OCI-LY1 (cell line): ENCODE measurements around the gene LAMA4.

Experiments
- H2AFZ ChIP-seq: fragments of 200-600 bp; sonication (generic), shearing (Covaris generic); 2 replicates; pipeline ENCODE4 v1.6.0; 2014; ENCODE audit warnings: antibody characterized with exemption, mild to moderate bottlenecking, low read length
- H3F3A ChIP-seq: fragments of 200-600 bp; sonication (generic), shearing (Covaris generic); 2 replicates; pipeline ENCODE4 v1.6.0; 2014; ENCODE audit warnings: mild to moderate bottlenecking, antibody characterized with exemption, low read length, moderate library complexity; ENCODE audit not compliant: insufficient read depth
- H3K27ac ChIP-seq: fragments of 200-600 bp; sonication (generic); 2 replicates; pipeline ENCODE4 v1.5.1; 2014; ENCODE audit warnings: low read length, mixed run types, mild to moderate bottlenecking, low read depth; ENCODE audit not compliant: poor library complexity, severe bottlenecking
- H3K27me3 ChIP-seq: fragments of 200-600 bp; sonication (generic); 2 replicates; pipeline ENCODE4 v1.6.0; 2014; ENCODE audit warnings: antibody characterized with exemption, mild to moderate bottlenecking, low read length, moderate library complexity; ENCODE audit not compliant: insufficient read depth
- H3K36me3 ChIP-seq: fragments of 200-600 bp; sonication (generic); 2 replicates; pipeline ENCODE4 v1.6.1; 2014; ENCODE audit warnings: mild to moderate bottlenecking, antibody characterized with exemption, low read length, moderate library complexity, mixed read lengths; ENCODE audit not compliant: insufficient read depth
- H3K4me1 ChIP-seq: fragments of 200-600 bp; sonication (generic); 2 replicates; pipeline ENCODE4 v1.5.1; 2014; ENCODE audit warnings: mild to moderate bottlenecking, low read length, moderate library complexity; ENCODE audit not compliant: insufficient read depth, severe bottlenecking
- H3K4me2 ChIP-seq: fragments of 200-600 bp; sonication (generic), shearing (Covaris generic); 2 replicates; pipeline ENCODE4 v1.6.1; 2014; ENCODE audit warnings: low read length
- H3K4me3 ChIP-seq: fragments of 200-600 bp; sonication (generic); 2 replicates; pipeline ENCODE4 v1.5.1; 2014; ENCODE audit warnings: low read length, low read depth, mild to moderate bottlenecking, mixed read lengths; ENCODE audit not compliant: poor library complexity, severe bottlenecking
- H3K79me2 ChIP-seq: fragments of 200-600 bp; shearing (Covaris generic); 2 replicates; pipeline ENCODE4 v1.6.1; 2016; ENCODE audit warnings: mixed run types, low read length, mixed read lengths; ENCODE audit not compliant: insufficient read depth
- H3K9ac ChIP-seq: fragments of 200-600 bp; sonication (generic), shearing (Covaris generic); 2 replicates; pipeline ENCODE4 v1.6.1; 2014; ENCODE audit warnings: mild to moderate bottlenecking, low read length, mixed read lengths
- H3K9me2 ChIP-seq: fragments of 200-600 bp; sonication (generic), shearing (Covaris generic); 2 replicates; pipeline ENCODE4 v1.6.1; 2014; ENCODE audit warnings: low read depth, mild to moderate bottlenecking, low read length, mixed read lengths
- H3K9me3 ChIP-seq: fragments of 200-600 bp; shearing (Covaris generic); 2 replicates; pipeline ENCODE4 v1.6.1; 2014; ENCODE audit warnings: low read length, mixed read lengths
- H4K20me1 ChIP-seq: fragments of 200-600 bp; sonication (generic), shearing (Covaris generic); 2 replicates; pipeline ENCODE4 v1.6.0; 2016; ENCODE audit warnings: mild to moderate bottlenecking, low read length; ENCODE audit not compliant: insufficient read depth
- EZH2 ChIP-seq: fragments of 200-600 bp; sonication (generic), shearing (Covaris generic); IDR thresholded peaks from 2 replicates; pipeline ENCODE4 v1.8.0; 2017; ENCODE audit warnings: borderline replicate concordance, mixed run types, mild to moderate bottlenecking, antibody characterized with exemption, low read length, moderate library complexity, mixed read lengths
- TF ChIP-seq, protein P1 (sequence below): fragments of 200-600 bp; sonication (generic), shearing (Covaris generic); IDR thresholded peaks from 2 replicates; pipeline ENCODE4 v1.5.1; 2017; ENCODE audit warnings: mild to moderate bottlenecking, antibody characterized with exemption, low read length, moderate library complexity, mixed read lengths

The LAMA4 gene

DNA sequence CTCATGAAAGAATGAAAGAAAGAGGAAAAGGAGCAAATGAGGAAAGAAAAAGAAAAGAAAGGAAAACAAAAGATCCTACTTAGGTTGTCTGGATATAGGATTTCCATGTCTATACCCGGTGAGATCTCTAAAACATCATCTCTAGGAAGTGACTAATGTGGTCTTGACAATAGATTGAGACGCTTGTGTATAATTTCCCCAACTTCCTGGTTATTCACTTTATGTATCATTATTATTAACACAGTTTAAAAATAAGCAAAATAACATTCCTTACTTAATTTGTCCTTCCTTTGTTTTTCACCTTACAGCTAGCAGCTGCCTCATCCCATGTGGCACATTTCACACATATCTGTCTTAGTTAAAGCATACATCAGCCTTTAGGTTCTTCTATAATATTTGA lies 27.0 kb downstream of the LAMA4 start:
- Histone ChIP-seq H3K79me2 (no peaks in the 10 kb centered on the region), H3K4me2 (no peak overlapping the region), H3K27ac (no peak overlapping the region), H3K9ac (no peak overlapping the region), H2AFZ (no peak overlapping the region), H4K20me1 (no peaks in the 10 kb centered on the region), H3K27me3 (no peaks in the 10 kb centered on the region), H3K9me2 (no peaks in the 10 kb centered on the region), H3K36me3 (no peaks in the 10 kb centered on the region), H3K9me3 (no peaks in the 10 kb centered on the region), H3K4me1 (no peaks in the 10 kb centered on the region), H3F3A (no peaks in the 10 kb centered on the region), H3K4me3 (no peak overlapping the region)
- TF ChIP-seq, protein P1, sequence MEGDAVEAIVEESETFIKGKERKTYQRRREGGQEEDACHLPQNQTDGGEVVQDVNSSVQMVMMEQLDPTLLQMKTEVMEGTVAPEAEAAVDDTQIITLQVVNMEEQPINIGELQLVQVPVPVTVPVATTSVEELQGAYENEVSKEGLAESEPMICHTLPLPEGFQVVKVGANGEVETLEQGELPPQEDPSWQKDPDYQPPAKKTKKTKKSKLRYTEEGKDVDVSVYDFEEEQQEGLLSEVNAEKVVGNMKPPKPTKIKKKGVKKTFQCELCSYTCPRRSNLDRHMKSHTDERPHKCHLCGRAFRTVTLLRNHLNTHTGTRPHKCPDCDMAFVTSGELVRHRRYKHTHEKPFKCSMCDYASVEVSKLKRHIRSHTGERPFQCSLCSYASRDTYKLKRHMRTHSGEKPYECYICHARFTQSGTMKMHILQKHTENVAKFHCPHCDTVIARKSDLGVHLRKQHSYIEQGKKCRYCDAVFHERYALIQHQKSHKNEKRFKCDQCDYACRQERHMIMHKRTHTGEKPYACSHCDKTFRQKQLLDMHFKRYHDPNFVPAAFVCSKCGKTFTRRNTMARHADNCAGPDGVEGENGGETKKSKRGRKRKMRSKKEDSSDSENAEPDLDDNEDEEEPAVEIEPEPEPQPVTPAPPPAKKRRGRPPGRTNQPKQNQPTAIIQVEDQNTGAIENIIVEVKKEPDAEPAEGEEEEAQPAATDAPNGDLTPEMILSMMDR: no peak
- no peak for TF ChIP-seq EZH2

DNA sequence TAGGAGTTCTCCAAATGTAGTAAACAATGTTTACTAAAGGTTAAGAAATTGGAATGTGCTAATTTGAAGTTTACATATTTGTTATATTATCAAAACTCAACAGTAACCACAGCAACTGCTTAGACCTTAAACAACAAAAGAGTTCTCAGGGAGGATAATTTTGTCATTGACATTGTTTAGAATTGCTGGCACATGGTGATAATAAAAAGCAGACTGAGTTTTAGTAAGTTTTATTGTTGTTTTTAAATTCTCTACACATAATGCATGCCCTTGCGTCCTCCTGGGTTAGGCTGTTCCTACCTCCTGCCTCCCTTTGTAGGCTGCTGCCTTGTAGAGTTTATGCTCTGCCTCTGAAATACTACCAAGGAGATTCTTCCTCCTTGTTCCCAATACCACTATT lies 28.7 kb downstream of the LAMA4 start:
- H3F3A ChIP-seq: no peaks in the 10 kb centered on the region
- no peaks in the 10 kb centered on the region for H3K79me2 ChIP-seq
- H2AFZ ChIP-seq: no peak overlapping the region
- H3K4me2 ChIP-seq: no peak overlapping the region
- H3K9me2 ChIP-seq: no peaks in the 10 kb centered on the region
- no peak overlapping the region for H3K9ac ChIP-seq
- H3K9me3 ChIP-seq: no peaks in the 10 kb centered on the region
- H3K27ac ChIP-seq: no peak overlapping the region
- no peaks in the 10 kb centered on the region for H3K4me1 ChIP-seq
- no peak for TF ChIP-seq EZH2
- TF ChIP-seq, protein P1: no peak
- no peak overlapping the region for H3K4me3 ChIP-seq
- no peaks in the 10 kb centered on the region for H3K36me3 ChIP-seq
- H3K27me3 ChIP-seq: no peaks in the 10 kb centered on the region
- H4K20me1 ChIP-seq: no peaks in the 10 kb centered on the region

DNA sequence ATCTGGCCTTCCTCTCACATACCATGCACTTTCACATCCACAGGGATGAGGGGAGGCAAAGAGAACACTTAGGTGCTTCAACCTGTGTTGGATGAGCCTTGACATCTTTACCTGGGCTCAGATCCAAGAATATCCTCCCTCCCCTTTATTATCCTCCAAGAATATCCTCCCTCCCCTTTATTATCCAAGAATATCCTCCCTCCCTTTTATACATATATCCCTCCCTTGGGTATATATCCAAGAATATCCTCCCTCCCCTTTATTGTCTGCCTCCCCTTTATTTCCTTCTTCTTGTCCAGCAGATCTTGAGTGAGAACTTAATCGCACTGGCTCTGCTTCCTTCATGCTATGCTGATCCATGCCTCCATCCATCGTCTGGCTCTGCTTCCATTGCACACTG lies 30.3 kb downstream of the LAMA4 start:
- no peaks in the 10 kb centered on the region for H3F3A ChIP-seq
- H3K9me2 ChIP-seq: no peaks in the 10 kb centered on the region
- H3K9me3 ChIP-seq: no peaks in the 10 kb centered on the region
- H3K79me2 ChIP-seq: no peaks in the 10 kb centered on the region
- TF ChIP-seq EZH2: no peak
- TF ChIP-seq, protein P1: no peak
- H4K20me1 ChIP-seq: no peaks in the 10 kb centered on the region
- no peak overlapping the region for H3K4me3 ChIP-seq
- H3K27ac ChIP-seq: no peak overlapping the region
- no peaks in the 10 kb centered on the region for H3K4me1 ChIP-seq
- no peaks in the 10 kb centered on the region for H3K27me3 ChIP-seq
- H3K9ac ChIP-seq: no peak overlapping the region
- no peak overlapping the region for H2AFZ ChIP-seq
- H3K4me2 ChIP-seq: no peak overlapping the region
- H3K36me3 ChIP-seq: no peaks in the 10 kb centered on the region
